Superior temporal gyrus (tissue), 1 donor: ENCODE measurements around the gene C22orf42.
A peak's percentile ranks its signal among the peaks of the same experiment; 100 is the strongest.
"Not testable (repeated sequence)": the region's sequence is repeated elsewhere in the genome, so short reads cannot be mapped to it uniquely, and the experiment has no call there.

ENCODE experiments used
- DNase-seq: peaks from one replicate; pipeline ENCODE4 v3.0.0-alpha.2; 2016; ENCODE audit errors: extremely low spot score

Gene C22orf42, protein sequence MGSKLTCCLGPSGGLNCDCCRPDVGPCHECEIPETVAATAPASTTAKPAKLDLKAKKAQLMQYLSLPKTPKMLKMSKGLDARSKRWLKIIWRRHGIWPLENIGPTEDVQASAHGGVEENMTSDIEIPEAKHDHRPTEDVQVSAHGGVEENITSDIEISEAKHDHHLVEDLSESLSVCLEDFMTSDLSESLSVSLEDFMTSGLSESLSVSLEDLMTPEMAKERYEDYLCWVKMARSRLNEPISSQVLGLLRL

DNA sequence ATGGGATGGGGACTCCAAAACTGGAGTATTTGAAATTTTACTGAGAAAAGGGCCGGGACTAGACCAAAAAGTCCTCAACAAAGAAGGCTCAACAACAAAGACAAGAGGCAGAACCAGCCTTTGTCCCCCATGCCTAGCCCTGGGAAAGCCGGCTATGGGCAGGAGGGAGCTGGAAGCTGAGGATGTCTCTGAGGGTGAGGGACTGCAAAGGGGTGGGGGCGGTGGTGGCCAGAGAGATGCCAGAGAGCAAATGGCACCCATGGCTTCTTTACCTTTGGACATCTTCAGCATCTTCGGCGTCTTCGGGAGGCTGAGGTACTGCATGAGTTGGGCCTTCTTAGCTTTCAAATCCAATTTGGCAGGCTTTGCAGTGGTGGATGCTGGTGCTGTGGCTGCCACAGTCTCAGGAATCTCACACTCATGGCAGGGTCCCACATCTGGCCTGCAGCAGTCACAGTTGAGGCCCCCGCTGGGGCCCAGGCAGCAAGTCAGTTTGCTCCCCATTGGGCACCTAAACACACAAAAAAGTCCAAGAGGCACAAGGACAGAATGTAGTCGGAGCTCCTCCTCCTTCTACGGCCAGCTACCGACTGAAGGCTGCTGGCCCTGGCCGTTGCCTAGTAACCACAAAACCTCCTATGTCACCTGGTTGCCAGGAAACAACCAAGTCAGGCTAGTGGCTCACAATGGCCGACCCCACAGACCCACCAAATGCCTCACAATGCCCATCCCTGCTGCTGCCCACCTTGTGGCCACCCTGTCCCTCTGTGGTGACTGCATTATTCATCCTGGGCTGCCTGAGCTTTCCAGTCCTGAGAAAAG is at the start of gene C22orf42:
TSS of gene C22orf42 (minus strand) at position 592 of the 822 bp plus-strand sequence. CDS start at position 504, 88 bp downstream.
- no peak for DNase-seq

DNA sequence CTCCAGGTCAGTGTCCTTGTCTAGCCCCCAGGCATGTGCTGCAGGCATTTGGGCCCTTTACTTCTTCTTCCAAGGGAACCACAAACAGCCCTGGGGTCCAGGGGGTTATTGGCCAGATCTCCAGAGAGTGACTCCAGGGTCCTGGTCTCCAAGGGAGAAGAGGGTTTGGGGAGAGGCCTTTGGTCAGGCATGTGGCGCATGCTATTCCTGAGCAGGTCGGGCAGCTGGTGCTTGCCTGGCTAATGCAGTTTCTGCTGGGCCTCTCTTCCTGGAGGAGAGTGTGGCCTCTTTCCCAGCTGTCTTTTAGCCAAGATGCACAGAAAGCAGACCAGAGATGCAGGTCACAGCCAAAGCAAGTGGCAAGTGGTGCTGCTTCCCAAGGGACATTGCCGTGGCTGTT is 49.6 kb upstream of the C22orf42 start:
- no peak for DNase-seq

DNA sequence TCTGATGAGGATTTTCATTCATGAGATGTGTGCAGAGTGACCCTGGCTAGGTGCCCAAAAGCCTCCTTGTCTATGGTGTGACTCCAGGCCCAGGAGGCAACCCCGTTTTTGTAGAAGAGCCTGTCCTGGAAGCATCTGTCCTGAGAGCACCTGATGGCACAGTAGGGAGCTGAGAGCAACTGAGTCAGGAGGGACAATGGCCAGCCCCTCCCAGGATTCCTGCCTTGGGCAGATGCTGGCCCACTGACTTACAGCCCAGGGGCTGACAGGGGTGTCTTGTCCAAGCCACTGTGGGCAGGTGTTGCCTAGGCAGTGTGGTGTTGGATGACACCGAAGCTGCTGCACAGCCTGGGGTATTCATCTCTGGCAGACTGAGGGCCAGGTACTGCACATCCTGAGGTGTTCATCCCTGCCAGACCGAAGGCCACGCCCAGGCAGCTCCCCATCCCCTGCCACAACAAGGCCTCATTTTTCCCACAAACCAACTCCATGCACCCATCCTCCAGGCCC is 48.9 kb upstream of the C22orf42 start:
- no peak for DNase-seq

DNA sequence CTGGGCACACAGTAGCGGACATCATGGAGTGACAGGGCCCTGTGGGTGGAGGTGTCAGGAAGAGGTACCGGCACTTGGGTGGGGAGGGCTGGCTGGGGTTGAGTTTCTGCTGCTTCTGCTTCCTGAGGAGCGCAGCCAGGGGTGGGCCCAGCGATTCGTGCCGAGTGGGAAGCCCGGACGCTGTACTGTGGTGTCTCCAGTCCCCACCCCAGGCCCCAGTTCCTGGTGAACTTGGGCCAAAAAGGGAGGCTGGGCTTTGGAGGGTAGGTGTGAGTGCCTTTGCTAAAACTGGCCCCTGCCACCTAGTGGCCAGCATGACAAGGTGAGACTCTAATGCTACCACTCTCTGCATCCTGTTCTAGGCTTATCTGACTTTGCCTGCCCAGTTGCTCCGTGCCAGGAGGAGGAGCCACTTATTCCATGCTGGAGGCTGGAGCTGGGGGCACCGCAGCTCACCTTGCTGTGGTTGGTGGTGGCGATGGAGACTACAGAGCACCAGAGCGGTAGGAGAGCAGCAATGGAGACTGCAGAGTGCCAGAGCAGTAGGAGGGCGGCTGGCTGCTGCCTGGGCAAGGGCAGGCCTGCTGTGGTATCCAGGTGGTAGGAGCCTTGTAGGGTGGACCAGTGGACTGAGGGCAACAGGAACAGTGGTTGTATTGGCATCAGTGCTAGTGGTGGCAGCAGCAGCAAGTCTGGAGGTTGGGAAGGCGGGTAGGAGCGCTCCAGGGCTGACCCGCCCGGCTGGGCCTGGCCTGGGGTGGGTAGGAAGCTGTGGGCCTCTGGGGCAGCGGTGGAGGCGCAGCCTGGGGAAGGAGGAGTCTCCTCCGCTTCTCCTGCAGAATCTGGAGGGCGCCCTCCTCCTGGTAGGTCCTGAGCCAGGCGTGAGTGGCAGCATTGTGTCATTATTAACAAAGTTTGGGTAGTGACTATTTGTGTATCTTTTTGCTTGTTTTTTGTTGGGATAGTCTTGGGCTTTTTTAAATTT is 48.0 kb upstream of the C22orf42 start:
- DNase-seq: no peak

DNA sequence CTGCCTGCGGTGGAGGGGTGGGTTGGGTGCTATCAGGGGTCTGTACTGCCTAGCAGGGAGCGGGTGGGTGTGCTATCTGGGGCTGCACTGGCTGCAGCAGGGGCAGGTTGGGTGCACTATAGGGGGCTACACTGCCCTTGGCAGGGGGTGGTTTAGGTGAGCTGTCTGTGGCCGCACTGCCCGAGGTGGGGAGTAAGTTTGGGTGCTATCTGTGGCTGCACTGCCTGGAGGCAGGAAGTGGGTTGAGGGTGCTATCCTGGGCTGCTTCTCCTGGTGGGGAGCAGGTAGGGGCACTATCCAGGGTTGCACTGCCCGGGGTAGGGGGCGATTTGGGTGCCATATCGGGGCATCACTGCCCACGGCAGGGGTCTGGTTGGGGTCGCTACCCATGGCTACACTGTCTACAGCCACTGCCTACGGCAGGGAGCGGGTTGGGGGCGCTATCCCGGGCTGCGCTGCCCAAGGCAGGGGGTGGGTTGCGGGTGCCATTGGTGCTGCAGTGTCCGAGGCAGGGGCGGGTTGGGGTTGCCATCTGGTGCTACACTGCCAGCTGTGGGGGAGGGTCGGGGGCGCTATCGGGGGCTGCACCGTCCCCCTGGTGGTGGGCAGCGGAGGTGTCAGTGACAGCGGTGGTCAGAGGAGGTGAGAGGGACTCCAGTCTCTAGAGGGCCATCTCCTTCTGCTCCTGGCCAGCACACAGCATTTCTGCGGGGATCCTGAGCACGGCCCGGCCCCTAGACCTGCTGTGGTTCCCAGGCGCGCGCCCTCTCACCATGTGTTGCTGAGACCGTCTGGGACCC is 47.1 kb upstream of the C22orf42 start:
- no peak for DNase-seq

DNA sequence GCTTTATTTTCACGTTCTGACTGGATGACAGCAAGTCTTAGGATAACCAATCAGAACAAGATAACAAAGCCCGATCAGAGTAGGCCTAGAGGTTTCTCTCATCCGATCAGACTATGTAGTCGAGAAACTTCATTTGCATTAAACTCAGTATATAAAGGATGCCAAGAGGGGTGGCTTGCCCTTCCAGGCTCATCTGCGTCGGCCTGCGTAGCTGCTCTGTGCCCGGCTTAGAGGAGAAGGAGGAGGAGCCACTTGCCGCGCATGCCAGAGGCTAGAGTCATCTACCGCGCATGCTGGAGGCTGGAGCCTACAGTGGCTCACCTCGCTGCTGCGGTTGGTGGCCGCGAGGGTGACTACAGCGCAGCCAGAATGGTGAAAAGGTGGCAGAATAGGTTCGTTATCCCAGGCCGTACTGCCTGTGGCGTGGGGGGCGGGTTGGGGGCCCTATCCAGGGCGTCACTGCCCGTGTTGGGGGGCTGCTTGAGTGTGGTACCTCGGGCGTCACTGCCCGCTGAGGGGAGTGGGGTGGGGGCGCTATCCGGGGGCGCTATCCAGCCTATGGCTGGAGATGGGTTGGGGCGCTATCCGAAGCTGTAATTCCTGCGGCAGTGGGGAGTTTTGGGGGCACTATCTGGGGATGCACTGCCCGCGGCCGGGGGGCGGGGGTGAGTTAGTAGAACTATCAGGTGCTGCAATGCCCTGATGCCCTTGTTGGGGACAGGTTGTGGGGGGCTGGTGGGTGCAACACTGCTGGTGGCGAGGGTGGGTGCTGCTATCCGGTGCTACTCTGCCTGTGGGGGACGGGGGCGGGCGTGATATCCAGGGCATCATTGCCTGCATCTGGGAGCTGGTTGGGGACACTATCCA is 46.0 kb upstream of the C22orf42 start, which contains the start of gene RFPL2:
TSS of gene RFPL2 (minus strand) at position 218 of the 867 bp plus-strand sequence. CDS start 2,622 bp downstream, outside the sequence.
- DNase-seq: peak; percentile 55

DNA sequence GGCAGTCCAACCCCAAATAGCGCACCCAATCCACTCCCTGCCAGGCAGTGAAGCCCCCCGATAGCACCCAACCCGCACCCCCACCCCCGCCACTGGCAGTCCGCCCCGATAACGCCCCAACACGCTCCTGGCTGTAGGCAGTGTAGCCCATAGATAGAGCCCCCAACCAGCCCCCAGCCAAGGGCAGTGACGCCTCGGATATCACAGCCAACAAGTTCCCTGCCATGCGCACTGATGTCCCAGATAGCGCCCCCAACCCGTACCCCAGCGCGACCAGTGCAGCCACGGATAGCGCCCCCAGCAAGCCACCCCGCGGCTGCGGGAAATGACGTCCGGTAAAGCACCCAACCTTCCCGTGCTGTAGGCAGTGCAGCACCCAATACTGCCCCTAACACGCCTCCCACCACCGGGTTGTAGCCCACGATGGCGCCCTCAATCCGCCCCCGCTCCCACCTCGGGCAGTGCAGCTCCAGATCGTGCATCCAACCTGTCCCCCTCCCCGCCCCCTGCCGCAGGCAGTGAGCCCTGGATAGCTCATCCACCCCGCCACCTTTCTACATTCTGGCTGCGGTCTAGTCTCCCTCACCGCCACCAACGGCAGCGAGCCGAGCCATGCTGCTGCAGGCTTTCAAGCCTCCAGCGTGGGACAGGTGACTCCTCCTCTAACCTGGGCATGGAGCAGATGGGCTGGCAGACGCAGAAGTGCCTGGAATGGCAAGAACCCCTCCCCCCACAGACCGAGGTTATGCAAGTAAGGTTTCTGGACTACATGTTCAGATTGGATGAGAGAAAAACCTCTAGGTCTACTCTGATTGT is 45.1 kb upstream of the C22orf42 start:
- no peak for DNase-seq

DNA sequence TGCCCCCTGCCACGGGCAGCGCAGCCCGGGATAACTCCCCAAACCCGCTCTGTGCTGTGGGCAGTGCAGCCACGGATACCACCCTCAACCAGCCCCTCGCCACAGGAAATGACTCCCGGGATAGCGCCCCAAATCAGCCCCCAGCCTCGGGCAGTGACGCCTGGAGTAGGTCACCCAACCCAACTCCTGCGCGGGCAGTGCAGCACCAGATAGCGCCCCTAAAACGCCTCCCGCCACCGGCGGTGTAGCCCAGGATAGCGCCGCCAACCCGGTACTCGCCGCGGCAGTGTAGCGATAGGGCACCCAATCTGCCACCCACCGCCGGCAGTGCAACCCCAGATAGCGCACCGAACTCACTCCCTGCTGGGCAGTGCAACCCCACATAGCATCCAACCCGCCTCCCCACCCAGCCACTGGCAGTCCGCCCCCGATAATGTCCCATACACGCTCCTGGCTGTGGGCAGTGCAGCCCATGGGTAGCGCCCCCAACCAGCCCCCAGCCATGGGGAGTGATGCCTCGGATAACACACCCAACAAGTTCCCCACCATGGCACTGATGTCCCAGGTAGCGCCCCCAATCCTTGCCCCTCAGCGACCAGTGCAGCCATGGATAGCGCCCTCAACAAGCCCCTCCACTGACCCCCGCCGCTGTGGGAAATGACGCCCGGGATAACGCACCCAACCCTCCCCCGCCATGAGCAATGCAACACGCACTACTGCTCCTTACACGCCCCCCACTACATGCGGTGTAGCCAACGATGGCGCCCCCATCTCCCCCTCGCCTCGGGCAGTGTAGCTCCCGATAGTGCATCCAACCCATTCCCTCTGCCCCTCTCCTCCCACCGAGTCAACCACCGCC is 44.3 kb upstream of the C22orf42 start:
- DNase-seq: no peak

DNA sequence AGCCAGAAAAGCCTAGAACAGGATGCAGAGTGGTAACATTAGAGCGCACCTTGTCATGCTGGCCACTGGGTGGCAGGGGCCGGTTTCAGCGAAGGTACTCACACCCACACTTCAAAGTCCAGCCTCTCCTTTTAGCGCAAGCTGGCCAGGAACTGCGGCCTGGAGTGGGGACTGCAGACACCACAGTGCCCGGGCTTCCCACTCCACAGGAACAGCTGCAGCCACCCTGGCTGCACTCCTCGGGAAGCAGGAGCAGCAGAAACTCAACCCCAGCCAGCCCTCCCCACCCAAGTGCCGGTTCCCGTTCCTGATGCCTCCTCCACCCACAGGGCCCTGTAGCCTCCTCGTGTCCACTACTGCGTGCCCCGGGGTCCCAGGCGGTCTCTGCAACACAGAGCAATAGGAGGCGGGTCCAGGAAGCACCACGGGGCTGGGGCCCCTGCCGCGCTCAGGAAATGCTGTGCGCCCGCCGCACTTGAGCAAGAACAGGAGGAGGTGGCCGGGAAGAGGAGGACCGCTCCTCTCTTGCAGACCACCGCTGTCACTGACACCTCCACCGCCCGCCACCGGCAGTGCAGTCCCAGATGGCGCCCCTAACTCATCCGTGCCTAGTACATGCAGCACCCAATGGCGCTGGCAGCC is 43.6 kb upstream of the C22orf42 start:
- peak; percentile 36 for DNase-seq

DNA sequence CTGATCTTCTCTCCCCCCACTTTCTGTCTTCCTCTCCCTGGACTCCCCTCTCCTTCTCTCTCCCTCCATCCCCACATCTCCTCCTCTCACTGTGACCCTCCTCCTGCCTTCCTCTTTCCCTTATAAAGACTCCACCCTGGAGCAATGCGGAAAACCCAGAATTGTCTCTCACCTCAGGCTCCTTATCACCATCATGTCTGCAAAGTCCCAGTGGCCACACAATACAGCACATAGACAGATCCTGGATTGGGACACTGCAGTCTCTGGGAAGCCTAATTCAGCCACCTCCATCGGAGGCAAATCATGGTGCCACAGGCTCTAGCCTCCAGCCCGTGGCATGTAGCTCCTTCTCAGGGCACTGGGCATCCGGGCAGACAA is 43.0 kb upstream of the C22orf42 start:
- no peak for DNase-seq

DNA sequence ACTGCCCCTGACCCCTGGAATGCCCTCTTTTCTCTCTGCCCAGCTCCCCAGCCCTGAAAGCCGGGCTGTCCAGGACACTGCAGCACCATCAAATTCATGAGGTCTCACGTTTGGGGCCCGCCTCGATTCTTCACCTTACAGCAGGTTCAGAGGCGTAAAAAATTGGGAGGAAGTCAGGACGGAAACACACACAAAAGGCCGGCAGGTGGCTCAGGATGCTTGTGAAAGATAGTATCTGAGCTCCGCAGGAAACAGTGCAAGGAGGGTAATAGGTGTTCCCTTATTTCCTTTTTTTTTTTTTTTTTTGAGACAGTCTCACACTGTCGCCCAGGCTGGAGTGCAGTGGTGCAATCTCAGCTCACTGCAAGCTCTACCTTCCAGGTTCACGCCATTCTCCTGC is 41.6 kb upstream of the C22orf42 start:
- no peak for DNase-seq

DNA sequence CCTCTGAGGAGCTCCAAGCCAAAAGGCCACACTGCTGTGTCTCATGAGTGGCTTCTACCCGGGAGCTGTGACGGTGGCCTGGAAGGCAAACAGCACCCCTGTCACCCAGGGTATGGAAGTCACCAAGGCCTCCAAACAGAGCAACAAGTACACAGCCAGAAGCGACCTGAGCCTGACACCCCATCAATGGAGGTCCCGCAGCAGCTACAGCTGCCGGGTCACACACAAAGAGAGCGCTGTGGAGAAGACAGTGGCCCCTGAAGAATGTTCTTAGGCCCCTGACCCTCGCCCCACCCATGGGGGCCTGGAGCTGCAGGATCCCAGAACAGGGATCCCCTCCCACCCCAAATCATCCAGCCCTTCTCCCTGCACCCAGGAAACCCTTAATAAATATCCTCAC is 40.9 kb upstream of the C22orf42 start:
- DNase-seq: no peak

DNA sequence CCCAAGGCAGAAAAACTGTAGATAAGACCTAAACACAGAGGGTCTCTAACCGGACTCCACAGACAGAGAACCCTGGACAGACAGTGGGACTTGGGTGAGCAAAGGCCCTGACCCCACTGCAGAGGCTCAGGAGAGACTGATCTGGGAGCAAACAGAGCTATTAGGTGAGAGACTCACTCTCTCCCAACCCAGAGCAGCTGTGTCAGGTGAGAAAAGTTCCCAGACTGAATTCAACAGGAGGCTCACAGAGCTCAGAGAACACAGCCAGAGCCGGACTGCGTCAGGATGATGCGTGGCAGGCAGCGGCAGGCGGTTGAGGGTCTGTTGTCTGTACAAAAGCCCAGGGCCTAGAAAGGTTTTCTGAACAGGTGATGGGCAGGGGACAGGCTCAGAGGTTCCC is 40.2 kb upstream of the C22orf42 start:
- no peak for DNase-seq

DNA sequence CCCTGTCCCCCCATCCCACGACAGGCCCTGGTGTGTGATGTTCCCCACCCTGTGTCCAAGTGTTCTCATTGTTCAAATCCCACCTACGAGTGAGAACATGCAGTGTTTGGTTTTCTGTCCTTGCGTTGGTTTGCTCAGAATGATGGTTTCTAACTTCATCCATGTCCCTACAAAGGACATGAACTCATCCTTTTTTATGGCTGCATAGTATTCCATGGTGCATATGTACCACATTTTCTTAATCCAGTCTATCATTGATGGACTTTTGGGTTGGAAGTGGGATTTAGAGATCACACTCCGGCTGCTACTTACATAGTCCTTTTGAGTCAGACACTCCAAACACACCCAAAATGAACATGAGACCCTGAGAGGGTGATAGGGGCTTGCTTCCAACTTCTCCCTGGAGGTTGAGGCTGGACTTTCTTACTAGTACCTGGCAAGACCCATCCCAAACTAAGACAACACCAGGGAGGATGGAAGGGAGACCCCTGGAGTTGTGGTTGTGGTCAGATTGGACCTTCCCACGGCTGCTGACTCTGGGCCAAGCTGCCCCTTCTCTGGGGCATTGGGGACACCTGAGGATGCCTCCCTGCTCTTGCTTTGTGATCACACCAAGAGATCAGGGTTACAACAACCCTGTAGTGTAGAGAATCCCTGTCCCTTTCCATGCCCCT is 38.6 kb upstream of the C22orf42 start:
- DNase-seq: not testable (repeated sequence)

DNA sequence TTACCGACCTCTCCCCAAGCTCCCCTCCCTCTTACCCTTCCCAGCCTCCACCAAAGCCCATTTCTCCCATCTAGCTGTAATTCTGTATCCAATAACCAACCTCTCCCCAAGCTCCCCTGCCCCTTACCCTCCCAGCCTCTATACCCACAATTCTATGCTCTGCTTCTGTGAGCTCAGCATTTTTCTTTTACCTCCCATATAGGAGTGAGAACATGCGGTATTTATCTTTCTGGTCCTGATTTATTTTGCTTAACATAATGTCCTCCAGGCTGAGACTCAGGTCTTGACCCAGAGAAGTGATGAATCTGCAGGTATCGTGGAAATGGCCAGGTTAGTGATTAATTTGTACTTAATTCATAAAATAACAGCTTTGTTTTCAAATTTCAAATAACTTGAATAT is 36.8 kb upstream of the C22orf42 start:
- not testable (repeated sequence) for DNase-seq

DNA sequence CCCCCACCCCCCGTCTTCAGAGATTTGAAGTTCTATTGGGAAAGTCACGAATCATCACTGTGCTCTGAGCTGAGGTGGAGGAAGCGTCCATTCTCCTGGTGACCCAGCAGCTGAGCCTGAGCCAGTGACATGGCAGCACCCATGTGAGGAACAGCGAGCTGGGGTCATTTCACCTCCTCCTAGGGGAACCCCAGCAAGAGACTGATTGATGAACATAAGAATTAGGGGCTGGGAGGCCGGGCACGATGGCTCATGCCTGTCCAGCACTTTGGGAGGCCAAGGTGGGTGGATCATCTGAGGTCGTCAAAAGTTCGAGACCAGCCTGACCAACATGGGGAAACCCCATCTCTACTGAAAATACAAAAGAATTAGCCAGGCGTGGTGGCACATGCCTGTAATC is 34.2 kb upstream of the C22orf42 start:
- not testable (repeated sequence) for DNase-seq

DNA sequence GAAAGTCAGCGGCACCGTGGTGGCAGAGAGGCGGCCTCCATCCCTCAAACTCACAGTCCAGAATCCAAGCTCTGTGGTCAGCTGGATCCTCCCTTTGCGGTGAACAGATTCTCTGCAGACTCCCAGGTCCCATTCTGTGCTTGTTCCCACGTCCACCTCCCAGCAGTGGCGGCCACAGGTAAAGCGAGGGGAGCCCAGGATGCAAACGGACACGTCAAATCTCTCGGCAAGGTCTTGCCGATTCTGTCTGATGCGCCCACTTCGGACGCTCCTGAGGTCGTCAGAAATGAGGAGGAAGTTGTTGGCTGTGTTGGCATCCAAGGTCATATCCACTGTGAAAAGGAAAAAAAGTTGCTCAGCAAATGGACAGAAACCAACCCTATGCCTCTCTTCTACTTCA is 31.9 kb upstream of the C22orf42 start:
- DNase-seq: not testable (repeated sequence)
